Muscle layer of duodenum (tissue), 2 donors: ENCODE results near the gene UGT1A4.
"Not testable (repeated sequence)": the region's sequence is repeated elsewhere in the genome, so short reads cannot be mapped to it uniquely, and the experiment has no call there.

ENCODE experiments used
- H3K27ac ChIP-seq: one replicate; pipeline ENCODE4 v1.7.0; 2013; ENCODE audit warnings: mild to moderate bottlenecking, low read length
- H3K27me3 ChIP-seq: one replicate; pipeline ENCODE4 v1.7.0; 2013; ENCODE audit warnings: low read depth, mild to moderate bottlenecking, control low read depth, low read length
- H3K36me3 ChIP-seq, 2 donors: one replicate each; pipeline ENCODE4 v1.7.0; 2013; ENCODE audit warnings: low read length in 2 of 2, control low read depth in 1 of 2, mild to moderate bottlenecking in 1 of 2; ENCODE audit not compliant: insufficient read depth in 2 of 2, control insufficient read depth in 1 of 2
- H3K4me1 ChIP-seq, 2 donors: one replicate each; pipeline ENCODE4 v1.7.0; 2013; ENCODE audit warnings: low read length in 2 of 2, mild to moderate bottlenecking in 2 of 2, control low read depth in 1 of 2, moderate library complexity in 1 of 2; ENCODE audit not compliant: insufficient read depth in 2 of 2, control insufficient read depth in 1 of 2
- H3K4me3 ChIP-seq, 2 donors: one replicate each; pipeline ENCODE4 v1.7.0; 2013; ENCODE audit warnings: low read length in 2 of 2, low read depth in 1 of 2, mild to moderate bottlenecking in 1 of 2
- H3K9me3 ChIP-seq, 2 donors: one replicate each; pipeline ENCODE4 v1.7.0; 2013; ENCODE audit warnings: low read length in 2 of 2, control low read depth in 1 of 2, mild to moderate bottlenecking in 1 of 2; ENCODE audit not compliant: control insufficient read depth in 1 of 2
- donor health status: healthy.

The UGT1A4 gene

GRCh38 chr2:233700842-233701241 is 17.7 kb upstream of the UGT1A4 start:
- H3K4me3 ChIP-seq, H3K9me3 ChIP-seq, H3K4me1 ChIP-seq, H3K36me3 ChIP-seq, H3K27me3 ChIP-seq, H3K27ac ChIP-seq: not testable (repeated sequence)

- Histone ChIP-seq H3K4me3 (no peak overlapping the region), H3K27ac (no peak overlapping the region), H3K4me1 (no peaks in the 10 kb centered on the region), H3K36me3 (no peaks in the 10 kb centered on the region), H3K9me3 (peaks cover 0 to 8% of the 10 kb centered on the region in 2 donors), H3K27me3 (no peaks in the 10 kb centered on the region)
Observed at GRCh38 chr2:233702238-233702637, 16.3 kb upstream of the UGT1A4 start.

- no peaks in the 10 kb centered on the region for H3K27me3 ChIP-seq
- H3K9me3 ChIP-seq: peaks cover 0 to 8% of the 10 kb centered on the region in 2 donors
- no peaks in the 10 kb centered on the region for H3K36me3 ChIP-seq
- no peak overlapping the region for H3K4me3 ChIP-seq
- H3K4me1 ChIP-seq: no peaks in the 10 kb centered on the region
- H3K27ac ChIP-seq: no peak overlapping the region
Observed at GRCh38 chr2:233705911-233706506, 12.5 kb upstream of the UGT1A4 start.

GRCh38 chr2:233706720-233707119 is 11.8 kb upstream of the UGT1A4 start:
- Histone ChIP-seq H3K4me1 (no peaks in the 10 kb centered on the region), H3K36me3 (no peaks in the 10 kb centered on the region), H3K27ac (no peak overlapping the region), H3K27me3 (no peaks in the 10 kb centered on the region), H3K4me3 (no peak overlapping the region), H3K9me3 (peaks cover 0 to 8% of the 10 kb centered on the region in 2 donors)

- H3K4me3 ChIP-seq: no peak overlapping the region
- no peaks in the 10 kb centered on the region for H3K27me3 ChIP-seq
- no peaks in the 10 kb centered on the region for H3K36me3 ChIP-seq
- H3K9me3 ChIP-seq: peaks cover 0 to 2% of the 10 kb centered on the region in 2 donors
- no peak overlapping the region for H3K27ac ChIP-seq
- no peaks in the 10 kb centered on the region for H3K4me1 ChIP-seq
Observed at GRCh38 chr2:233707940-233708644, 10.4 kb upstream of the UGT1A4 start.

GRCh38 chr2:233708942-233709341 is 9.6 kb upstream of the UGT1A4 start:
- Histone ChIP-seq H3K4me3 (no peak overlapping the region), H3K27me3 (no peaks in the 10 kb centered on the region), H3K27ac (no peak overlapping the region), H3K4me1 (no peaks in the 10 kb centered on the region), H3K9me3 (peaks cover 0 to 1% of the 10 kb centered on the region in 2 donors), H3K36me3 (no peaks in the 10 kb centered on the region)

GRCh38 chr2:233711312-233712008 is 7.1 kb upstream of the UGT1A4 start:
- no peak overlapping the region for H3K27ac ChIP-seq
- H3K36me3 ChIP-seq: no peaks in the 10 kb centered on the region
- H3K4me3 ChIP-seq: no peak overlapping the region
- H3K27me3 ChIP-seq: no peaks in the 10 kb centered on the region
- H3K4me1 ChIP-seq: no peaks in the 10 kb centered on the region
- no peaks in the 10 kb centered on the region for H3K9me3 ChIP-seq

GRCh38 chr2:233712611-233713261 is 5.8 kb upstream of the UGT1A4 start, which contains the start of gene UGT1A5:
UGT1A5 (plus strand) TSS chr2:233712907; CDS start chr2:233712992, 85 bp downstream.
- no peak within 1 kb of the TSS for H3K4me3 ChIP-seq
- no peaks in the 10 kb centered on the region for H3K9me3 ChIP-seq
- no peak within 1 kb of the TSS for H3K27ac ChIP-seq
- H3K27me3 ChIP-seq: no peaks in the 10 kb centered on the region
- H3K36me3 ChIP-seq: no peaks in the 10 kb centered on the region
- H3K4me1 ChIP-seq: no peaks in the 10 kb centered on the region

- Histone ChIP-seq H3K36me3 (no peaks in the 10 kb centered on the region), H3K27me3 (no peaks in the 10 kb centered on the region), H3K27ac (no peak overlapping the region), H3K4me3 (no peak overlapping the region), H3K4me1 (no peaks in the 10 kb centered on the region), H3K9me3 (no peaks in the 10 kb centered on the region)
Observed at GRCh38 chr2:233713262-233713615, 5.3 kb upstream of the UGT1A4 start.

GRCh38 chr2:233714121-233714520 is 4.4 kb upstream of the UGT1A4 start:
- Histone ChIP-seq H3K9me3 (no peaks in the 10 kb centered on the region), H3K4me1 (no peaks in the 10 kb centered on the region), H3K27ac (no peak overlapping the region), H3K4me3 (no peak overlapping the region), H3K27me3 (no peaks in the 10 kb centered on the region), H3K36me3 (no peaks in the 10 kb centered on the region)

- no peak within 1 kb of the TSS for H3K27ac ChIP-seq
- no peaks in the 10 kb centered on the region for H3K27me3 ChIP-seq
- H3K4me3 ChIP-seq: no peak within 1 kb of the TSS
Observed at GRCh38 chr2:233728723-233729301, 10.3 kb downstream of the UGT1A4 start, which contains the start of gene UGT1A3. UGT1A3 (plus strand) TSS chr2:233729042; CDS start chr2:233729127, 85 bp downstream.

More at GRCh38 chr2:233728723-233729301, 10.3 kb downstream of the UGT1A4 start, which contains the start of gene UGT1A3:
- Histone ChIP-seq H3K9me3 (no peaks in the 10 kb centered on the region), H3K4me1 (no peaks in the 10 kb centered on the region), H3K36me3 (no peaks in the 10 kb centered on the region)
